ENCODE results near the gene NKAIN1. TPM values are rescaled to one million over a fixed set of nuclear protein-coding genes. Genes with fewer than 3 reads are reported as not detected.

The NKAIN1 gene
- polyA plus RNA-seq, 3 donors: not detected

DNA sequence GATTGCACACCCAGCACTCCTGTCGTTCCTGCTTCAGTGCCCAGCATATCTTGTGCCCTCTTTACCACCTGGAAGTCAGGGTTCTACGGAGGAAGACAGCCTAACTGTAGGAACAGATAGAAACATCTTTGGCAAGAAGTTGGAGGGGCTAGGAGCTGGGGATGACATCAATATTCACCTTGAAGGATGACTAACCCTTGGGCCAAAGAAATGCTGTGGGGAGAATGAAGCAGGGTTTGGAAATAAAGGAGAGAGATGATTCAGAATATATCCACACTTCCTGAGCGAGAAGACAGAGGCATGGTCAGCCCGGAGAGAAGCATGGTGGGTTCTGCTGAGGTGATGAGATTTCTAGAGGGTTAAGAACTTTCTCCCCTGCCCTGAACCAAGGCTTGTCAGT lies 4.6 kb upstream of the NKAIN1 start:
- H3K9ac ChIP-seq (ENCODE audit: insufficient read depth, low read length, poor library complexity, severe bottlenecking): no peak overlapping the region
- H3K4me2 ChIP-seq (replicated peaks; ENCODE audit: extremely low read depth, low read length, poor library complexity, severe bottlenecking): no peak overlapping the region
- H4K20me1 ChIP-seq (ENCODE audit: insufficient read depth, low read length): no peaks in the 10 kb centered on the region
- no peaks in the 10 kb centered on the region for H3K9me3 ChIP-seq (replicated peaks in 1 of 2; ENCODE audit: control insufficient read depth in 1 of 2, insufficient read depth in 1 of 2, low read length in 2 of 2)
- Mint-ChIP-seq H3K9me3 (peaks cover 0 to 4% (median 0%) of the 10 kb centered on the region in 7 donors), H3K36me3 (peaks cover 0 to 3% of the 10 kb centered on the region in 2 donors), H3K4me3 (no peak overlapping the region), H3K27ac (no peak overlapping the region), H3K4me1 (peaks cover 15% of the 10 kb centered on the region), H3K27me3 (ENCODE audit: low read depth in 3 of 3) (peaks cover 28 to 35% (median 34%) of the 10 kb centered on the region in 3 donors)
- DNase-seq: no peak
- H3K27me3 ChIP-seq (ENCODE audit: control insufficient read depth in 2 of 2, insufficient read depth in 2 of 2, low read length in 2 of 2): peaks cover 18 to 21% of the 10 kb centered on the region in 2 donors
- WGBS (ENCODE audit: insufficient coverage): 83% methylated on average over 2 of the region's 4 CpGs
- intact Hi-C loops (cut with micrococcal nuclease): no loop called here
- H3K36me3 ChIP-seq (replicated peaks in 1 of 2; ENCODE audit: control insufficient read depth in 1 of 2, insufficient read depth in 2 of 2, low read length in 2 of 2): no peaks in the 10 kb centered on the region
- peaks cover 4% of the 10 kb centered on the region in 2 donors for H3K4me1 ChIP-seq (ENCODE audit: control insufficient read depth in 1 of 2, insufficient read depth in 2 of 2, low read length in 2 of 2)
- no peak overlapping the region for H3K27ac ChIP-seq (ENCODE audit: low read depth in 1 of 2, low read length in 2 of 2)
- no peak overlapping the region for H3K4me3 ChIP-seq (replicated peaks in 1 of 3; ENCODE audit: low read depth in 2 of 3, low read length in 3 of 3)
- TF ChIP-seq, protein P1, sequence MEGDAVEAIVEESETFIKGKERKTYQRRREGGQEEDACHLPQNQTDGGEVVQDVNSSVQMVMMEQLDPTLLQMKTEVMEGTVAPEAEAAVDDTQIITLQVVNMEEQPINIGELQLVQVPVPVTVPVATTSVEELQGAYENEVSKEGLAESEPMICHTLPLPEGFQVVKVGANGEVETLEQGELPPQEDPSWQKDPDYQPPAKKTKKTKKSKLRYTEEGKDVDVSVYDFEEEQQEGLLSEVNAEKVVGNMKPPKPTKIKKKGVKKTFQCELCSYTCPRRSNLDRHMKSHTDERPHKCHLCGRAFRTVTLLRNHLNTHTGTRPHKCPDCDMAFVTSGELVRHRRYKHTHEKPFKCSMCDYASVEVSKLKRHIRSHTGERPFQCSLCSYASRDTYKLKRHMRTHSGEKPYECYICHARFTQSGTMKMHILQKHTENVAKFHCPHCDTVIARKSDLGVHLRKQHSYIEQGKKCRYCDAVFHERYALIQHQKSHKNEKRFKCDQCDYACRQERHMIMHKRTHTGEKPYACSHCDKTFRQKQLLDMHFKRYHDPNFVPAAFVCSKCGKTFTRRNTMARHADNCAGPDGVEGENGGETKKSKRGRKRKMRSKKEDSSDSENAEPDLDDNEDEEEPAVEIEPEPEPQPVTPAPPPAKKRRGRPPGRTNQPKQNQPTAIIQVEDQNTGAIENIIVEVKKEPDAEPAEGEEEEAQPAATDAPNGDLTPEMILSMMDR (IDR thresholded peaks at IDR 0.05): no peak
- H3K79me2 ChIP-seq (ENCODE audit: insufficient read depth, low read length): no peaks in the 10 kb centered on the region
- no peak overlapping the region for H2AFZ ChIP-seq (ENCODE audit: insufficient read depth, low read depth, low read length, poor library complexity, severe bottlenecking)

DNA sequence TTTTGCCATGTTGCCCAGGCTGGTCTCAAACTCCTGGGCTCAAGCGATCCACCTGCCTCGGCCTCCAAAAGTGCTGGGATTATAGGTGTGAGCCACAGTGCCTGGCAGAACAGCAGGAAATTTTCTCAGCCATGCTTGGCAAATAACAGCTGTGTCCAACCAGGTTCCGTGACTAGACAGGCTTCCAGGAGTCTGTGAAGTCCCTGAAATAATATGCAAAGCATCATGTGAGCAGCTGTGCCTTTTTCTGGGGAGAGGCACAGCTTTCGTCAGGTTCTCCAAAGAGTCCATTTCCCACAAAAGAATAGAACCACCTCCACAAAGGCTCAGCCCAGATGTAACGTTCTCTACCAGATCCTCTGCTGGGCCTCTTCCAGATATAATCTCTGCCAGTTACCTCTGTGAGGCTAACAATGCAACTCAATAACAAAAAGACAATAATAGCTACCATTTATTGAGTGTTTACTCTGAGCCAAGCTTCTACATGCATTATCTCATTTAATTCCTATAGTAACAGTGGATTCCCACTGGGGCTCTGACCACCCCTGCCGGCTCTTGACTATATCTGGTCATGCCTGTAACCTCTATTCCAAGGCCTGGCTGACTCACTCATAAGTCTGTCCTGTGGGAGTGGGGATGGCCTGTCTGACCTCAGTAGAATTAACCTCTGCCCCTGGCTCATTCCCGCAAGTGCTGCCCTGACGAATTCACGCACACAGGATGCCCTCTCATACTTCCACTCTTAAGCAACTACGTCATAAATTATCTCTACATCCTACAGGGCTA lies 4.0 kb upstream of the NKAIN1 start:
- Histone ChIP-seq H2AFZ (ENCODE audit: insufficient read depth, low read depth, low read length, poor library complexity, severe bottlenecking) (no peak overlapping the region), H3K4me2 (replicated peaks; ENCODE audit: extremely low read depth, low read length, poor library complexity, severe bottlenecking) (no peak overlapping the region), H4K20me1 (ENCODE audit: insufficient read depth, low read length) (no peaks in the 10 kb centered on the region), H3K9me3 (replicated peaks in 1 of 2; ENCODE audit: control insufficient read depth in 1 of 2, insufficient read depth in 1 of 2, low read length in 2 of 2) (peaks cover 0 to 5% of the 10 kb centered on the region in 2 donors), H3K27me3 (ENCODE audit: control insufficient read depth in 2 of 2, insufficient read depth in 2 of 2, low read length in 2 of 2) (peaks cover 23 to 26% of the 10 kb centered on the region in 2 donors), H3K27ac (ENCODE audit: low read depth in 1 of 2, low read length in 2 of 2) (no peak overlapping the region), H3K4me1 (ENCODE audit: control insufficient read depth in 1 of 2, insufficient read depth in 2 of 2, low read length in 2 of 2) (peaks cover 4% of the 10 kb centered on the region in 2 donors), H3K9ac (ENCODE audit: insufficient read depth, low read length, poor library complexity, severe bottlenecking) (no peak overlapping the region), H3K4me3 (replicated peaks in 1 of 3; ENCODE audit: low read depth in 2 of 3, low read length in 3 of 3) (no peak overlapping the region), H3K79me2 (ENCODE audit: insufficient read depth, low read length) (no peaks in the 10 kb centered on the region), H3K36me3 (replicated peaks in 1 of 2; ENCODE audit: control insufficient read depth in 1 of 2, insufficient read depth in 2 of 2, low read length in 2 of 2) (no peaks in the 10 kb centered on the region)
- TF ChIP-seq, protein P1 (IDR thresholded peaks at IDR 0.05): no peak
- H3K27ac Mint-ChIP-seq: no peak overlapping the region
- intact Hi-C loops (cut with micrococcal nuclease): no loop called here
- H3K36me3 Mint-ChIP-seq: peaks cover 0 to 7% of the 10 kb centered on the region in 2 donors
- WGBS (ENCODE audit: insufficient coverage): 83% methylated on average over 10 of the region's 10 CpGs
- H3K4me3 Mint-ChIP-seq: no peak overlapping the region
- peaks cover 21% of the 10 kb centered on the region for H3K4me1 Mint-ChIP-seq
- peaks cover 0 to 8% (median 5%) of the 10 kb centered on the region in 7 donors for H3K9me3 Mint-ChIP-seq
- peaks cover 32 to 41% (median 40%) of the 10 kb centered on the region in 3 donors for H3K27me3 Mint-ChIP-seq (ENCODE audit: low read depth in 3 of 3)
- DNase-seq: no peak

Measured in CD14-positive monocyte (primary cell).